ENCODE results near the gene HECTD2.
A peak's percentile ranks its signal among the peaks of the same experiment; 100 is the strongest.
"Not testable (repeated sequence)": the region's sequence is repeated elsewhere in the genome, so short reads cannot be mapped to it uniquely, and the experiment has no call there.

The HECTD2 gene

GRCh38 chr10:91409869-91410637, at the start of gene HECTD2:
TSS of gene HECTD2 (plus strand) at chr10:91410344. CDS start at chr10:91410439, 95 bp downstream.
- peak; percentile 38 for DNase-seq

- DNase-seq: no peak
These were observed 49.7 kb upstream of the HECTD2 start for GRCh38 chr10:91360461-91360860.

GRCh38 chr10:91365519-91365918, 44.6 kb upstream of the HECTD2 start:
- not testable (repeated sequence) for DNase-seq

- DNase-seq: no peak
These were observed 43.4 kb upstream of the HECTD2 start for GRCh38 chr10:91366704-91367103.

- no peak for DNase-seq
These were observed 43.0 kb upstream of the HECTD2 start for GRCh38 chr10:91367127-91367531.

- no peak for DNase-seq
These were observed 42.6 kb upstream of the HECTD2 start for GRCh38 chr10:91367558-91367957.

GRCh38 chr10:91369978-91370589, 40.1 kb upstream of the HECTD2 start:
- not testable (repeated sequence) for DNase-seq

- no peak for DNase-seq
These were observed 36.1 kb upstream of the HECTD2 start for GRCh38 chr10:91374052-91374451.

GRCh38 chr10:91378061-91378460, 32.1 kb upstream of the HECTD2 start:
- no peak for DNase-seq

- no peak for DNase-seq
These were observed 29.3 kb upstream of the HECTD2 start for GRCh38 chr10:91380873-91381256.

- no peak for DNase-seq
These were observed 28.8 kb upstream of the HECTD2 start for GRCh38 chr10:91381257-91381891.

GRCh38 chr10:91385306-91386085, 24.6 kb upstream of the HECTD2 start:
- no peak for DNase-seq

GRCh38 chr10:91389636-91390512, 20.3 kb upstream of the HECTD2 start:
- peak; percentile 12 for DNase-seq

- DNase-seq: not testable (repeated sequence)
These were observed 19.7 kb upstream of the HECTD2 start for GRCh38 chr10:91390513-91390825.

- peak; percentile 17 for DNase-seq
These were observed 18.2 kb upstream of the HECTD2 start for GRCh38 chr10:91391920-91392319.

- no peak for DNase-seq
These were observed 3.8 kb upstream of the HECTD2 start for GRCh38 chr10:91406322-91406721.

- peak; percentile 3 for DNase-seq
These were observed 875 bp upstream of the HECTD2 start for GRCh38 chr10:91409069-91409868.

- DNase-seq: no peak
These were observed 661 bp downstream of the HECTD2 start for GRCh38 chr10:91410638-91411371.

- DNase-seq: no peak
These were observed 1.5 kb downstream of the HECTD2 start for GRCh38 chr10:91411621-91412020.

- DNase-seq: no peak
These were observed 2.4 kb downstream of the HECTD2 start for GRCh38 chr10:91412354-91413087.
